Stimulated activated naive CD4-positive, alpha-beta T cell (primary cell): ENCODE measurements around the gene SMYD3.
"Not testable (repeated sequence)": the region's sequence is repeated elsewhere in the genome, so short reads cannot be mapped to it uniquely, and the experiment has no call there.

Experiments used
- DNase-seq, 6 experiments: peaks; one replicate each; lab custom pipeline; 2025; lab: John Stamatoyannopoulos, UW

Gene SMYD3

DNA sequence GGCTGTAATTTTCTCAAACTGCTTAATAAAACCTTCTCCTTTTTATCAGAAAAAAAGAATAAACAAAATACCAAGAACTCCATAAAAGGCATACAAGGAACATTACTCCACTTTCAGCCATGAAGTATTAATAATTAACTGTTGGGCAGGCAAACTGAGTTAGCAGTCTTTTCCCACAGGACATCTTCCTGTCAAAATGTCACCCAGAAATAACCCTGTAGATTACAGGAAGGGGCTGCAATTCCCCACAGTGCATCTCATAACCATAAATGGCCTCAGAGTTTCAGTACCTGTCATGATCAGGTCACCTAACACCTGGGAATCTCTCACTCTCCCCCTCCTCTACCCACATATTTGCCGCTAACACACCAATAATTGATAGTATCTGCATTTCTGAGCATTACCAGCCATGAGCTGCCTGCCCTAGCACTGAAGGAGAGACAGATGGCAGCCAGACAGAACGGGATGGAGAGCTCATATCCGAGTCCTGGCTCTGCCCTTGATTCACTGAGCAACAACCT, 475.0 kb downstream of the SMYD3 start:
- no peak for DNase-seq

DNA sequence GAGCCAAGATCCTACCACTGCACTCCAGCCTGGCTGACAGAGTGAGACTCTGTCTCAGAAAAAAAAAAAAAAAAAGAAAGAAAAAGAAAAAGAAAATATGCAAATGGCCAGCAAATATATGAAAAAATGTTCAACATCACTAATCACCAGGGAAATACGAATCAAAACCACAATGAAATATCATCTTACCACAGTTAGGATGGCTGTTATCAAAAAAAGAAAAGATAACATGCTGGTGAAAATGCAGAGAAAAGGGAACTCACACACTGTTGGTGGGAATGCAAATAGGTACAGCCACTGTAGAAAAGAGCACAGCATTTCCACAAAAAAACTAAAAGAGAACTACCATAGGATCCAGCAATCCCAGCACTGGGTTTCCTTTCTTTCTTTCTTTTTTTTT, 477.5 kb downstream of the SMYD3 start:
- DNase-seq = no peak

DNA sequence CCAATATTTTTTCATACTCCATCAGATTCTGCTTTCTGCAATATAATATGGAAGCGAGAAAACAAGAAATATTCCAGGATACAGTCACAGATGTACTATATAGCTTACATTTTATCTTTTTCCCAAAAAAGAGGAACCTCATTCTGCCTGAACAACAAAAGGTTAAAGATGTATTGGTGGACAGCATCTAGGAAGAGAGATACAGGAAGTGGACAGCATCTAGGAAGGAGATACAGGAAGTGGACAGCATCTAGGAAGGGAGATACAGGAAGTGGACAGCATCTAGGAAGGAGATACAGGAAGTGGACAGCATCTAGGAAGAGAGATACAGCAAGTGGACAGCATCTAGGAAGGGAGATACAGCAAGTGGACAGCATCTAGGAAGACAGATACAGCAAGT, 483.0 kb downstream of the SMYD3 start:
- DNase-seq = not testable (repeated sequence)

DNA sequence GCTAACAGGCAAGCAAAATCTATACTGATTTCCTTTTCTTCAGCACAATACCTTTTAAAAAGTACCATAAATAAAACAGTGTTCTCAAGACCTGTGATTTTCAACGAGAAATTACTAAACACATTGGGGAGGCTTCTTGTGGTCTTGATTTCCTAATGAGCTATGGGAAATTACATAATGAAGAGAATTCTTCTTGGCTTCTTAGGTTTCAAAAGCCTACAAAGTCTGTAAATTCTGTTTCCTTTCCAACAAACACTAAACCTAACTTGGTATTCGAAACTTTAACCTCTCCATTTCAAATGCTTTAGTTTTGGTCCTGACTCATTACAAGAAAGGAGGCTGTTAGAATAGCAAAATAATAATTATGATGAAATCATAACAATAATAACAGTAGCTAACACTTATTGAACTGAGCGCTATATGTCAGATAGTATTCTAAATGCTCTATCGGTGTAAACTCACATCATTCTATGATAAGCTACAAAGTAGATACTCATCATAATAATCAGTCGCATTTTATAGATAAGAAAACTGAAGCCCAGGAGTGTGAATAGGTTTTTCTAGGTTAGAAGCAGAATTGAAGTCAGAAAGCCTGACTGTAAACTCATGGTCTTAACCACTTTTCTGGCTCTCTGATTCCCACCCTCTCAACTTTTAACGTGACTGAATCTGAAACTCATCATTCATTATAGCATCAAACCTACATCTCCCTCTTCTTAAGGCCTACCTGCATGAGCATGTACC, 486.7 kb downstream of the SMYD3 start:
- no peak for DNase-seq

DNA sequence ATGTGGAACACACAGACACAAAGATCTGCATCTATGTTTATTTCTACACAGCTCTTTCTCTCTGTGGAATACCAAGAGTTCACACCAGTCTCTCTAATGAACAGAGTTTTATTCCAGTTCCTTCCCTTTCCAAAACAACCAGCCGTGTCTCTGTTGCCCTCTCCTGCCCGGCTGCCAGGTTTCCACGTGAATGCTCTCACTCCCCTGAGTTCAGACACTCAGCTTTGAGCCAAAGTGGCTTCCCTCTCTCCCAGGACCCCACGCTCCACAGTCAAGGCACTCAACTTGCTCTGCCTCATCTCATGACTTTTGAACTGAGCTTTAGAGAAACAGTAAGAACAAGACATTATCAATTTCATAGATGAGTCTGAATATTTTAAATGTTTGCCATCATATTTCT, 488.9 kb downstream of the SMYD3 start:
- DNase-seq = no peak

DNA sequence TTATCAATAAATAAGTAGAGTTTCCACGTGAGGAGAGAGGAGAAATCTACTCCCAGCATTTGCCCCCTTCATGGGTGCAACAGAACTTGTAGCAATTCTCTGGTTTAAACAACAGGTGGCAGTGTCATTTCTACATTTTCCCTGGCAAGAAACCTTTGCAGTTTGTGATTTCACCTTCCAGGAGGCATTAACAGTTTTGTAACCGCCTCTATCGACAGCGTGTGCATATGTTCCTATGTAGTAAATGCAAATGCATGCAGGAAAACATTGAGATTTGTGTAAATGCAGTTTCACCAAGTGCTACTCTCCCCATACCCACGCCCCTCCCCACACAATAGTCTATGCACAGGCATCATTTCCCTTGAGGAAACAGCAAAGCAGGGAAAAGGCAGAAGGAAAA, 494.7 kb downstream of the SMYD3 start:
- peak in 3 of 6 experiments; percentile 3 to 20 (median 5) for DNase-seq

DNA sequence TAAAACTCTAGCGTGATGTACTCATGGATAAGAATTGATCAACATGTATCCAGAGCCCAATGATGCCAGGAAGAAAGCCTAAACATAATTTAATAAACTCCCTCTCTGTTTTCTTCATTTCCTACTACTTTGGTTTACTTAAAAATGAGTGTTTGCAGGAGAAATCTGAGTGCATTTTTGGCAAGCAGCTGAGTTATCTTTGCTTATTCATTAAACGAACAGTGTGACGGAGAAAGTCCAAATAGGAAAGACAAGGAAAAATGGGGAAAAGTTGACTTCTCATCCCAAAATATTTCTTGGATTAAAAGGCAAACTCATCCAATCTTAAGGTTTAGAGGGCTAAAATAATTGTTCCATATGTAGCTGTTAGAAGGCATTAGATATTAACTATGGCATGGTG, 496.7 kb downstream of the SMYD3 start:
- DNase-seq = no peak

DNA sequence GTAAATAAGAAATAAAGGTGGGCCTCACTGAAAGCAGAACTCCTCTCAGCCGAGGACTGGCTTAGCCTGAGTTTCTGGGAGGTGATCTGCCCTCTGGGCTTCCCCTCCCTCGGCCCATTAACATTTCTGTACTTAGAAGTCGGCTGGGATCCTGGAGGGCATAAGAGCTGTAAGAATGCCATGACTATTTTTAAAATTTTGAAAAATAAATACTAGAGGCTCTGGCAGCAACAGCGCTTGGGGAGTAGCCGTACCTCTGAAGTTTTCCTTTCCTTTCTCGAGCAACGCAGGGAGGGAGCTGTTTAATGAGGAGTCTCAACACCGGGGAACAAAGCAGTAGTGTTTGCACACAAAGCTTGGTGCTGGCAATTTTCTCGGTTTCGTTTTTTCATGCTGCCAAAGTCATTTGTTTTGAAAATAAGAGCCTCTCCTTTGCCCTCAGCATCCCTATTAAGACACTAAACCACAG, 498.7 kb downstream of the SMYD3 start:
- no peak for DNase-seq

DNA sequence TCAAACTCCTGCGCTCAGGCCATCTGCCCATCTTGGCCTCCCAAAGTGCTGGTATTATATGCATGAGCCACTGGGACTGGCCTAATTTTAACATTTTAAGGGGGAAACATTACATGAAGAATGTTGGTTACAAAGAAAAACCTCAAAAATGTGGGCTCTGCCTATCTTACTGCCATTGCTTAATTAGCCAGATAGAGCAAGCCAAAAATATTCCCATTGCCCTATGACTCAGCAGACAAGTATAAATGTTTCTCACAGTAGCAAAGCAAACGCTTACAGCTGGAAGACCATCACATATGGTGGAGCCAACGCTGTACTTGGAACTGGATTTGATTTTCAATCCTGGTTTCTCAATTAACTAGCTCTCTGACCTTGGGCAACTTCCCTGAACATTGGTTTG, 502.0 kb downstream of the SMYD3 start:
- no peak for DNase-seq

DNA sequence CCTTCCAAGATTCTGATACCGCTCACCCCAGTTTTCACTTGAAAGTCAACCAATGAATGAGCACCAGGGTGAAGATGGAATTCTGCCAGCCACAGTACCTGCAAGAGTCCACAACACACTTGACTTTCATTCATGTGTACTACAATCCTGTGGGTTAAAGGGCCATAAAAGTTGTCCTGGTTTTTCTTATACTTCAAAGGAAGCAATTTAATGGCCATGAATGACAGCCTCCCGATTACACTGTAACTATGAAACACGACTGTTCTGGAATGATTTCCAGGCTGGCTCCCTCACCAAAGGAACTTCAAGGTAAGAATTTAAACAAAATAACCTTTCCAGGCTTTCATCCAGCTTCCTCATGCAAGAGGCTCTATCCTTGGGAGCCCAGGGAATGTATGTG, 502.8 kb downstream of the SMYD3 start:
- DNase-seq = no peak

DNA sequence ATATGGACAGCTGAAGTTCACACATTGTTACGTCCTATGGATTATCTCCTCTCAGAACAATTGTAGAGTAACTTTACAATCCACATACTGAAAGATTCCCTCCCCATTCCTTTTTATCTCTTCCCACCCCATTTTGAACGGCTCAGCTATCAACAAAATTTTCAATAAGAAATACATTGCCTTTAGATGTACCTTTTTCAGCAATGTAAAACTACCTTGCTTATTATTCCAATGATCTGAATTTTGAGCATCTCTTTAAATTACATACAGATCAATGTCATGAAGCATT, 503.7 kb downstream of the SMYD3 start:
- DNase-seq = no peak

DNA sequence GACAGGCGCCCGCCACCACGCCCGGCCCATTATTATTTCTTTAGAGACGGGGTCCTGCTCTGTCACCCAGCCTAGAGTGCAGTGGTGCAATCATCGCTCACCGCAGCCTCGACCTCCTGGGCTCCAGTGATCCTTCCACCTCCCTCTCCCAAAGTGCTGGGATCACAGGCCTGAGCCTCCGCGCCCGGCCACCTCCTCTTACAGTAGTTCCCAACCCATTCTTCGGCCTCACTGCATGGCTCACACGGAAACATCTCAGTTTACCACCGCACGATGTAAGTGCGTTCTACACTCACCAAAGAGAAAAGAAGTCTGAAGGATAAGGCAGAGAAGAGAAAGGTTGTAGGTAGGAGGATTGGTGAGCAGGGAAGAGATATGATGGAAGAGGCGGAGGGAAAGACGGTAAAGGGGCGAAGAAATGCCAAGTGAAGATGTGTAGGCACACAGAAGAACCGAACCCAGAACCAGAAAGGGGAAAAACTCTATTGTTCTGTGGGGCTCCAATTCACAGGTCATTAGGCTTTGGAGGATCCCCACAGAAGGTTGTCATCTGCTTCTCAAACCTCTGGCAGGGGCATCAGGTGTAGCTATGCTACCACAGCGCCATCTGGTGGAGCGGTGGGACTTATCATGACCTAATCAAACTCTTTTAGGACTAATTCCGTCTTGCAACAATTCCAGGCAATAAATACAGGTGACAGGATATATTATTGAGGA, 504.2 kb downstream of the SMYD3 start:
- DNase-seq = peak; percentile 30 to 79 (median 69)

DNA sequence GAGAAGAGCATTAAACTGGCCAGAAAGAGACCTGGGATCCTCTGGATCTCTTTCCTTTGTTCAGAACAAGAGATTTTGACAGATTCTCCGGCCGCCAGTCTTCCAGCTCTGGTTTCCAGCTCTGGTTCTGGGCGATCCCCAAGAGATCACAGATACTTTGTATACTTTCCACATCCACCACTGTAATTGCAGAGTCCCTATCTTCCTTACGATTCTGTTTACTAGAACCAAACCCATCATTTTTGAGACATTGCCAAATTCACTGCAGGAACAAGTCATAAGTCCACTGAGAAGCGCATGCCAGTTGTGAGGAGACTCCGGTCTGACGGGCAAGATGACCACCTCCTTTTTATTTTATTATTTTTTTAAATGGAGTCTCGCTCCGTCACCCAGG, 505.2 kb downstream of the SMYD3 start:
- no peak for DNase-seq

DNA sequence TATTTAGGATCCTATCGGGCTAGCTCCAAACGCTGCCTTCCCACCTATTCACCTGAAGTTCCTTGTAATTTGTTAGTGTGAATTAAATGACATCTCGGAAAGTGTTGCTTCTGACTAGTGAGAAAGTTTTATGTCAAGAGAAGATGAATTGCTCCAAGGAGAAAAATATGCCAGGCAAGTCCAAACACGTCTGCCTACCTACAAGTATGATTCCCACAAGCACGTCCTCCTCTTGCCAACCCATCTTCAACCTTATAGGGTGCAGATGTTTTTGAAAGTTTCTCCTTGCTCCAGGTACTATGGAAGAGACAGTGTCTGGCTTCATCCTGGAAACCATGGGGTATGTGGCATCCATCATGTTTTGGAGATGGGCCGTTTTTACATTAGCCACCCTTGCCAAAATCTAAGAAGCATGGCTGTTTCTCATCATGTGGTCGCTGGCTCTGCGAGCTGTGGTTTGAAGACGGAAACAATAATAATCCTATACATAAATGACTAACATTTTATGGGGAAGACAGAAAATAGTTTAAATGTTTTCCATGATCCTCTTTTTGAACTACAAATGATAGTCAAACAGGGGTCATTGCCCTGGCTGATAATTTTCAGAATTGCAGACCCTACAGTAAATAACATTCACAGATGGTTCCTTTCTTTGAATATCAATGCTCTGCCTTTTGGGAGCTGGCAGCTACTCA, 505.8 kb downstream of the SMYD3 start:
- no peak for DNase-seq

DNA sequence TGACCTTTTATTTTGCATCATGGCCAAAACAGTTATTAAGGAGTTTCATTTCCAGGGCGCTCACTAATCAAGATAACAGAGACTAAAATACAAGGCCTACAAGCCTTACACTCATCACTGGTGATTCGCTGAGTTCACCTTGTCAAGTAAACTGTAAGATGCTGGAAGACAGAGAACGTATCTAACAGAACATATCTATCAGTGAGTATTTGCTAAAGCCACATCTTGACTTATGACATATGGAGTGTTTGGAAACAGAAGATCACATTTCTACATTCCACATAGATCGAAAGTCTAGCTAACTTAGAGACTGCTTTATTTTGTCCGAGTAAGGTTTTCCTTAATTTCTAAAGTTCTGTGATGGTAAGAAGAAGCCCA, 506.5 kb downstream of the SMYD3 start:
- no peak for DNase-seq

DNA sequence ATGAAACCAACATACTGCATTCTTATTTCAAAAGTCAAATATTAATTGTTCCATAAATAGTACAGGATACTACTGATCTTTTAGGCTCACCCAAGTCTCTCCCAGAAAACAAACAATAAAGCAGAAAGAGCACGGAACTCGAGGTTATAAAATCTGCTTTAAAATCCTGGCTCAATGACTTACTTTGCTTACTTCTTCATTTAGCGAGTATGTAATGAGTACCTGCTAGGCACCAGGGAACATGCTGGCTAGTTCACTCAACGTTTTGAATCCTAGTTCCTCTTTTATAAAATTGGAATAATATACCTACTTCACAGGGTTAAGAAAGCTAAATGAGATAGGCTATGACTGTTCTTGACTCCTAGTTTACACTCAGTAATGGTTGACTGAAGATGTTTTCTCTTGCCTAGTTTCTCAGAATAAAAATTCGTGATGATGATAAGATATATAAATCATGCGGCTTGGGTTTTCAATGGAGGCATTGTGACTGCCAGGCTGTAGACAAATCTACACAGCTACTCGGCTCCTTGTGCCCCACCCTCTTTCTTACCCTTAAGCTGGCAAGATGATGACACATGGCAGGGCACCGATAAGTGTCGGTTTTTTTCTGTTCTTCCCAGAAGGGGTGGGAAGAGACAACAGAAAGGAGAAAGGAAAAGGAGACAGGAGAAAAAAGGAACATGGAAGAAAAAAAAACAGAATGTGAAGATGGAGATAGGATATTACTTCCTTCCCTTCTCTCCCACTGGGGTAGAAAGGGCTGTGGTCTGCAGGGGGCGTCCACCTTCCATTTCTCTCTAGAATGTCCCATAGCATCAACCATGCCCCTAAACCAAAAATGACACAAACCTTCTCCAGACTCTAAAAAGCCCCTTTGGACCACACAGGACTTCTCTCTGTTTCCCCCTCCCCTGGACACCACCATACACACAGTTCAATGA, 507.1 kb downstream of the SMYD3 start:
- DNase-seq = no peak

DNA sequence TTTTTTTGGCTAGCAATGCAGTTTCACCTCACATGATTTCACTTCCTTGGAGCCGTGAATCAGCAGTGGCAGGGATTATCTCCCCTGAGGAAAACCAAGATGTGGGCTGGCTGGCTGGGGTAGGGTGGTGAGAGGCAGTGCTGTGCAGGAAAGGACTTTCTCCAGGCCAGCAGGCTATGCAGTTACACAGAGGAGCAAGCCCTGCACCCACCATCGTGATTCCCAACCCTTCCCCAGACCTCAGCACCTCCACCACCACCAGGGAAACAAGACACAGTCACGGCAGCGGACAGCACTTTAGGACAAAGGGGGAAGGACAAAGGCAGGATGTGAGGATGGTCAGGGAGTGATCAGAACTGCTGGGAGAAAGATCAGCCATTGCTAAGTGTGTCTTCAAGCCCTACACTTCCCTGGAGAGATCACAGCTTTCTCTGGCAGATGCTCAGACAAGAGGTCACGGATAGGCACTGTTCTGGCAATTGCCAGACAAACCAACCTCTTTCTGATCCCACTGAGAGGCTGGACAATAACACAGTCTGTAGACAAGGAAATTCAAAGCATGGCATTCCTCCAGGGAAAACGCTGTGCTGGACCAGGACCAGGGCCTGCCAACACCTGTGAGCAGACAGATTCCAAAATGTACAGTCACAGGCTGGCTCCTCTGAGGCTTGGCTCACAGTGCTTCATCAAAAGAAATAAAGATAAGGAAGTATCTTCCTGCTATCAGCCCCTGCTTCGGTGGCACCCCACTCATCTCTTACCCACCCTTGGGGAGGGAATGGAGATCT, 509.4 kb downstream of the SMYD3 start:
- DNase-seq = no peak

DNA sequence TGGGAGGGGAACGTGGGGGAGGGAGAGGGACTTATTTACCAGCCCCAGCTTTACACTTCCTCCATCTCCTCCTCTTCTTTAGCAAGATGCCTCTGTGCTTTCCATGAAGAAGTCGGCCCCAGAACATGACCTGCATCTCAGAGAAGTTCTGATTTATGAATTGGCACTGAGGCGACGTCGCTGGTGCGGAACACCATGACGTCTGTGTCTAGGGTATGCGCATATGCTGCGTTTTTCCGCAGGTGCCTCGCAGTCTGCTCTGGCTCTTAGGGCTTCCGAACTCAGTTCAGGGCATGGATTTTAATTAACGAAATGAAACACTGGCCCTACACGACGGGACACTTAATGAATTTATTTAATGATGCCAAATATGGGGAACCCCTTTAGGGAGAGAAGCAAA, 510.3 kb downstream of the SMYD3 start:
- DNase-seq = no peak

DNA sequence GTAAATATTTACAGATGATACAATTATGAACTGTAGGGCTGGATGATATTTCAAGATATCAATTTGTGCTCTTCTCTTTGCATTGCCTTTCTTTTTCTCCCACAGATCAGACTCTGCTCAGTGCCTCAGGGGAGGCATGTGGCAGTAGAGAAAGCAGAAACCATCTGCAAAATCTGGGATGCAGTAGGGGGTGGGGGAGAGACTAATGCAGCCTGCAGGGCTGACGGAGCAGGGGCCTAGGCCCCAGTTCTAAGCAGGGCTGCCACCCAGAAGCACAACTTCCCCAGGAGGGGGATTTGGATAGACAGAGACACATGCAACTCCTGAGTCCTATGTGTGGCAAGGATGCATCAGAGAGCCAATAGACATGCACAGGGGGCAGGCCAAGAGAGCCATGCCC, 511.6 kb downstream of the SMYD3 start:
- DNase-seq = no peak

DNA sequence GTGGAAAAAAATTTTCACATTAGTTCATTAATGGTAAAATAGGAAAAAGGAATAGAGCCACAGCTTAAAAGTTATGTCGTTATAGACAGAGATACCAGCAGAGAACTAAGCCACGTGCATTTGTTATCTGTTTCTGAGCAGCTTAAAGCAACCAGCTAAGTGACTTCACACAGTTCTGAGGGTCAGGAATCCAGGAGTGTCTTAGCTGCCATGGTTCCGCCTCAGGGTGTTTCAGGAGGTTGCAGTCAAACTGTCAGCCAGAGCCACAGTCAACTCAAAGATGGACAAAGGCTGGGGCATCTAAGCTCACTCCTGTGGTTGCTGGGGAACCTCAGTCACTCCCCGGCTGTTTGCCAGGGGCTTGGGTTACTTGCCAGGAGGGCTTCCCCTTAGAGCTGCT, 515.8 kb downstream of the SMYD3 start:
- no peak for DNase-seq
